ENCODE results near the gene RPL32. TPM values are rescaled to one million over a fixed set of nuclear protein-coding genes. Genes with fewer than 3 reads are reported as not detected.

The RPL32 gene
- total and polyA plus RNA-seq, 9 of the 15 experiments (the other 6 are each of a cell fraction or from before 2014, with no cell fraction given): 2,738 to 6,200 (median 4,286) TPM

- 0 out of 2 replicates have a peak, but pooled peaks have one; percentile 70 for TF ChIP-seq STAT6 (CRISPR knock-in tag; IDR thresholded peaks at IDR 0.05)
- TF ChIP-seq RBFOX2 (IDR thresholded peaks at IDR 0.05; ENCODE audit: low read depth, low read length): peak; percentile 93
- TF ChIP-seq ZNF311 (CRISPR knock-in tag; IDR thresholded peaks at IDR 0.05): no peak
- TF ChIP-seq DMBX1 (CRISPR knock-in tag; IDR thresholded peaks at IDR 0.05; ENCODE audit: borderline replicate concordance): peak; percentile 38; the same call in 1 of the 2 replicates
- TF ChIP-seq WHSC1 (IDR thresholded peaks at IDR 0.05; ENCODE audit: low read length): no peak
- 0 out of 2 replicates have a peak, but pooled peaks have one; percentile 53 for TF ChIP-seq ZFPM2 (CRISPR knock-in tag; IDR thresholded peaks at IDR 0.05)
- TF ChIP-seq ZNF511 (CRISPR knock-in tag; IDR thresholded peaks at IDR 0.05): peak; percentile 87
- no peak for TF ChIP-seq FOXO4 (CRISPR knock-in tag; IDR thresholded peaks at IDR 0.05)
- TF ChIP-seq KLF16 (IDR thresholded peaks at IDR 0.05): peak; percentile 36; the same call in 1 of the 2 replicates
- no peak for TF ChIP-seq ZNF165 (CRISPR knock-in tag; IDR thresholded peaks at IDR 0.05; ENCODE audit: borderline replicate concordance)
- TF ChIP-seq NONO (IDR thresholded peaks at IDR 0.05; ENCODE audit: low read depth in 2 of 2, low read length in 1 of 2): no peak
- TF ChIP-seq SUPT5H (IDR thresholded peaks at IDR 0.05): peak; percentile 99
- TF ChIP-seq NR3C1 (CRISPR knock-in tag; IDR thresholded peaks at IDR 0.05): no peak
- TF ChIP-seq MIER1 (IDR thresholded peaks at IDR 0.05; ENCODE audit: low read depth): no peak
- TF ChIP-seq CREB5 (CRISPR knock-in tag; IDR thresholded peaks at IDR 0.05): no peak
- no peak for TF ChIP-seq SMARCA4 (IDR thresholded peaks at IDR 0.05)
- peak; percentile 99 for TF ChIP-seq POLR2B (IDR thresholded peaks at IDR 0.05; ENCODE audit: low read depth, partially characterized antibody)
- TF ChIP-seq PHF21A (IDR thresholded peaks at IDR 0.05; ENCODE audit: borderline replicate concordance, low read depth): peak; percentile 100
- TF ChIP-seq JUNB (CRISPR knock-in tag; conservative IDR thresholded peaks at IDR 0.05): no peak
Observed at GRCh38 chr3:12841149-12841969, at the start of gene RPL32 (continued).
